IgD-negative memory B cell (primary cell): ENCODE measurements around the gene KIF2A. TPM values are rescaled to one million over a fixed set of nuclear protein-coding genes. Genes with fewer than 3 reads are reported as not detected.

Experiments used
- H3K27ac Mint-ChIP-seq, 3 donors: one replicate each; pipeline ENCODE4 v1.8.0; 2020 to 2022; ENCODE audit warnings: mild to moderate bottlenecking in 3 of 3, mixed read lengths in 3 of 3, moderate library complexity in 1 of 3
- H3K27me3 Mint-ChIP-seq: one replicate; pipeline ENCODE4 v1.8.0; 2021; ENCODE audit warnings: mixed read lengths
- H3K36me3 Mint-ChIP-seq: one replicate; pipeline ENCODE4 v1.8.0; 2020; ENCODE audit warnings: mild to moderate bottlenecking, mixed read lengths
- H3K4me1 Mint-ChIP-seq, 3 donors: one replicate each; pipeline ENCODE4 v1.8.0; 2020 to 2022; ENCODE audit warnings: mixed read lengths in 3 of 3, mild to moderate bottlenecking in 1 of 3
- H3K4me3 Mint-ChIP-seq, 4 donors: one replicate each; pipeline ENCODE4 v1.8.0; 2020 to 2022; ENCODE audit warnings: mild to moderate bottlenecking in 4 of 4, mixed read lengths in 4 of 4, moderate library complexity in 3 of 4
- H3K9me3 Mint-ChIP-seq, 3 donors: one replicate each; pipeline ENCODE4 v1.8.0; 2020 to 2021; ENCODE audit warnings: mixed read lengths in 3 of 3, mild to moderate bottlenecking in 1 of 3
- polyA plus RNA-seq: library from polyadenylated mRNA; unstranded; fragments of 300-500 nt; fragmentation: Illumina TruSeq; gene quantifications from one replicate; pipeline ENCODE4 v1.2.3, GENCODE V29; 2021

Gene KIF2A
- polyA plus RNA-seq, 1 donor from 2014 or later = 61.1 TPM

DNA sequence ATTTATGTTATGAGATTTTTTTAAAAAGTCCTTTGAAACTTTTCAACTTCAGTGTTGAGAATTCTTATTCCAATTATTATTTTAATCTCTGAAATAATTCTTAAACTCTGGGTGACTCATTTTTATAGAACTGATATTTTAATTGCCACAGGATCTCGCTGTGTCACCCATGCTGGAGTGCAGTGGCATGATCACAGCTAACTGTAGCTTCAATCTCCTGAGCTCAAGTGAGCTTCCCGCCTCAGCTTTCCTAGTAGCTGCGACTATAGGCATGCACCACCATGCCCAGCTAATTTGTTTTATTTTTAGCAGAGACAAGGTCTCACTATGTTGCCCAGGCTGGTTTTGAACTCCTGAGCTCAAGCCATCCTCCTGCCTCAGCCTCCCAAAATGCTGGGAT is 56.7 kb downstream of the KIF2A start:
- H3K27me3 Mint-ChIP-seq = no peaks in the 10 kb centered on the region
- H3K27ac Mint-ChIP-seq = no peak overlapping the region
- no peaks in the 10 kb centered on the region for H3K4me1 Mint-ChIP-seq
- H3K4me3 Mint-ChIP-seq = no peak overlapping the region
- H3K9me3 Mint-ChIP-seq = peaks cover 0 to 2% (median 0%) of the 10 kb centered on the region in 3 donors
- peaks cover 11% of the 10 kb centered on the region for H3K36me3 Mint-ChIP-seq

DNA sequence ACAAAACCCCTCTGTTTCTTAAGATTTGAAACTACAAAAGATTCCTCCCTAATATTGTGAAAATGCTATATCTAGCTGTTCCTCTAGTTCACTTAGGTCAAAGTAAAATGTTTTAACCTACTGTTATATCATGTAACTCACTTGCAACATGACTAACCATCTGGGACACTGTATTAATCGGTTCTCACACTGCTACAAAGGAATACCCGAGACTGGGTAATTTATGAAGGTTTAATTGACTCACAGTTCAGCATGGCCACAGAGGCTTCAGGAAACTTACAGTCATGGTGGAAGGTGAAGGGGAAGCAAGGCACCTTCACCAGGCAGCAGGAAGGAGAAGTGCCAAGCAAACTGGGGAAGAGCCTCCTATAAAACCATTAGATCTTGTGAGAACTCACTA is 63.0 kb downstream of the KIF2A start:
- Mint-ChIP-seq H3K4me3 (no peak overlapping the region), H3K4me1 (no peaks in the 10 kb centered on the region), H3K27me3 (no peaks in the 10 kb centered on the region), H3K27ac (no peak overlapping the region), H3K9me3 (peaks cover 0 to 2% (median 0%) of the 10 kb centered on the region in 3 donors), H3K36me3 (peaks cover 12% of the 10 kb centered on the region)

DNA sequence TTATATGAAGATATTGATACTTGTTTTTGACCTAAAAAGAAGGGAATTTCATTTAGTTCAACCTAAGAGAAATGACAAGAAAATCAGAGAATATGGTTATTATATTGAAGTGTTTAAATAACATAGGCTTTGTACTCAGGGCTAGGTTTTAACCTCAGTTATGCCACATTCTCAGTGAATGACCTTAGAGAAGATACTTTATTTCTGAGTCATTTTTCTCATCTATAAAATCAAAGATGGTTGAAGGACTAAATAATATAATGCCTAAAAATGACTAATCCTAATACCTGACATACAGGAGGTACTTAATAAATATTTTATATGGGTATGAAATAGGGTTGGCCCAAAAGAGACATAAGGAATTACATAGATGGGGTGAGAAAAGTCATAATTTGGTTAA is 65.4 kb downstream of the KIF2A start:
- Mint-ChIP-seq H3K9me3 (no peaks in the 10 kb centered on the region), H3K36me3 (peaks cover 2% of the 10 kb centered on the region), H3K4me1 (no peaks in the 10 kb centered on the region), H3K27me3 (no peaks in the 10 kb centered on the region), H3K27ac (no peak overlapping the region), H3K4me3 (no peak overlapping the region)

DNA sequence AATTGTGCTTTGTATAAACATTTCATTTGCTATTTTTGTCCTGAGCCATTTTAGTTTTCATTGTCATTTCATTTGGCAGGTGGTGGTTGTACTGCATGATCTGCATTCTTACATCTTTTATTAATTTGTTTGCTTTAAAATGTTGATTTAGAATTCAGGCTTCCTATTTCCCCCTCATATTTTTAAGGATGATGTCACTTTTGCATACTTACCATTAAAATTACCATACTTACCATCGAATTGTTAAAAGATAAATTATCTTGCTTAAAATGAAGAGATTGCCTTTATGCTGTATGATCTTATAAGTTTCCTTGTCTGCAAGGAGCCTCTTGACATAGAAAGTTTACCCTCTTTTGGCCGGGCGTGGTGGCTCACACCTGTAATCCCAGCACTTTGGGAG is 66.6 kb downstream of the KIF2A start:
- H3K36me3 Mint-ChIP-seq = peaks cover 2% of the 10 kb centered on the region

GRCh38 chr5:62373382-62373781 is 67.4 kb downstream of the KIF2A start:
- Mint-ChIP-seq H3K4me3 (no peak overlapping the region), H3K4me1 (no peaks in the 10 kb centered on the region), H3K27ac (no peak overlapping the region), H3K36me3 (peaks cover 2% of the 10 kb centered on the region), H3K9me3 (no peaks in the 10 kb centered on the region), H3K27me3 (no peaks in the 10 kb centered on the region)

More for the DNA sequence above, 66.6 kb downstream of the KIF2A start:
- H3K9me3 Mint-ChIP-seq = no peaks in the 10 kb centered on the region
- no peak overlapping the region for H3K27ac Mint-ChIP-seq
- H3K4me3 Mint-ChIP-seq = no peak overlapping the region
- no peaks in the 10 kb centered on the region for H3K27me3 Mint-ChIP-seq
- no peaks in the 10 kb centered on the region for H3K4me1 Mint-ChIP-seq

DNA sequence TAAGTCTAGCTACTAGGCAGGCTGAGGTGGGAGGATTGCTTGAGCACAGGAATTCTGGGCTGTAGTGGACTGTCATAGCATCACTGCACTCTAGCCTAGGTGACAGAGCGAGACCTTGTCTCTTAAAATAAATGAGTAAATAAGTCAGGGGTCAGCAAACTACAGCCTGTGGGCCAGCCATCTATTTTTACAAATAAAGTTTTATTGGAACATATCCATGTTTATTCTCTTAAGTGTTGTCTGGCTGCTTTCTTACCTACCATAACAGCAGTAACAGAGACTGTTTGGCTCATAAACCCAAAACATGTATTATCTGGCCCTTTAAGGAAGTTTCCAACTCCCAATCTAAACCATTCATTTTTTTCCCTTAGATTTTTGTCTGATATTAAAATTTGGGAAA is 68.1 kb downstream of the KIF2A start:
- no peaks in the 10 kb centered on the region for H3K4me1 Mint-ChIP-seq
- no peak overlapping the region for H3K4me3 Mint-ChIP-seq
- no peaks in the 10 kb centered on the region for H3K27me3 Mint-ChIP-seq
- peaks cover 2% of the 10 kb centered on the region for H3K36me3 Mint-ChIP-seq
- H3K27ac Mint-ChIP-seq = no peak overlapping the region
- H3K9me3 Mint-ChIP-seq = no peaks in the 10 kb centered on the region

DNA sequence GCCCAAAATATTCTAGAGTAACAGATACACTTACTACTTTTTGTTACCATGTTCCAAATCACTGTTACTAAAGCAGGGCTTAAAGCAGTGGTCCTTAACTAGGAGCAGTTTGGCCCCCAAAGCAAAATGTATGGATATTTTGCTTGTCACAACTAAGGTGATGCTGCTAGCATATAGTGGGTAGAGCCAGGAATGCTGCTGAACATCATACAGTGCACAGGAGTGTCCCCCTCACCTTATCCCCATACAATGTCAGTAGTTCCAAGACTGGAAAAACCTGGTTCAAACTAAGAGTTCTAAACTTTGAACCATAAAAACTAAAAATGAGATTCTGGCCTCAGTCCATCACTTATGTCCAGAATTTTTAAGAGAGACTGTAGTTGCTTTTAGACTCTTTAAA is 69.6 kb downstream of the KIF2A start:
- H3K9me3 Mint-ChIP-seq = no peaks in the 10 kb centered on the region
- H3K27ac Mint-ChIP-seq = no peak overlapping the region
- H3K27me3 Mint-ChIP-seq = no peaks in the 10 kb centered on the region
- peaks cover under 1% of the 10 kb centered on the region for H3K36me3 Mint-ChIP-seq
- H3K4me1 Mint-ChIP-seq = no peaks in the 10 kb centered on the region
- no peak overlapping the region for H3K4me3 Mint-ChIP-seq

- Mint-ChIP-seq H3K4me1 (no peaks in the 10 kb centered on the region), H3K27ac (no peak overlapping the region), H3K9me3 (no peaks in the 10 kb centered on the region), H3K27me3 (no peaks in the 10 kb centered on the region), H3K4me3 (no peak overlapping the region), H3K36me3 (no peaks in the 10 kb centered on the region)
These were observed 70.1 kb downstream of the KIF2A start for GRCh38 chr5:62376064-62376463.

- Mint-ChIP-seq H3K27me3 (no peaks in the 10 kb centered on the region), H3K4me1 (no peaks in the 10 kb centered on the region), H3K36me3 (no peaks in the 10 kb centered on the region), H3K4me3 (no peak overlapping the region), H3K27ac (no peak overlapping the region), H3K9me3 (no peaks in the 10 kb centered on the region)
These were observed 79.1 kb downstream of the KIF2A start for GRCh38 chr5:62385131-62385530.

GRCh38 chr5:62385816-62386400 is 79.9 kb downstream of the KIF2A start:
- H3K36me3 Mint-ChIP-seq = no peaks in the 10 kb centered on the region
- H3K4me3 Mint-ChIP-seq = no peak overlapping the region
- no peaks in the 10 kb centered on the region for H3K4me1 Mint-ChIP-seq
- H3K9me3 Mint-ChIP-seq = no peaks in the 10 kb centered on the region
- H3K27me3 Mint-ChIP-seq = no peaks in the 10 kb centered on the region
- H3K27ac Mint-ChIP-seq = no peak overlapping the region

DNA sequence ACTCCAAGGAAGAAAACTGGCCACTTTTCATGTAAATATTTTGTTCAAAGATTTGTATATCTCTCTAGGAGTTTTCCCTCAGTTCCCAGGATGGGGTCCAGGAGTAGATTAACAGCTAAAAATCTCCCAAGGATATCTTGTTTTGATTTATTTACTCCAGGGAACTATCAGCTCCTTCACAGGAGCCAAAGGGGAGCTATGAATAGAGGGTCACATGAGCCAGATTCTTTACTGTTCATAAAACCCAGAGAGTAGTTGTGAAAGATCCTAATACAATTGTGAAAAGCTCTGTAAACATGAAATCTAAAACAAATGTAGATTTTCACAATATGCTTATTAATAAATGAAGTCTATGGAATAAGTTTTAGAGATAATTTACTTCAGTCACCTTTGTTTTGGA is 80.8 kb downstream of the KIF2A start:
- H3K4me1 Mint-ChIP-seq = no peaks in the 10 kb centered on the region
- H3K36me3 Mint-ChIP-seq = no peaks in the 10 kb centered on the region
- no peak overlapping the region for H3K4me3 Mint-ChIP-seq
- H3K27me3 Mint-ChIP-seq = no peaks in the 10 kb centered on the region
- H3K27ac Mint-ChIP-seq = no peak overlapping the region
- no peaks in the 10 kb centered on the region for H3K9me3 Mint-ChIP-seq

GRCh38 chr5:62395210-62395950 is 89.4 kb downstream of the KIF2A start:
- H3K4me3 Mint-ChIP-seq = no peak overlapping the region
- H3K4me1 Mint-ChIP-seq = peaks cover 0 to 1% (median 0%) of the 10 kb centered on the region in 3 donors
- no peaks in the 10 kb centered on the region for H3K9me3 Mint-ChIP-seq
- peaks cover 5% of the 10 kb centered on the region for H3K36me3 Mint-ChIP-seq
- no peak overlapping the region for H3K27ac Mint-ChIP-seq
- no peaks in the 10 kb centered on the region for H3K27me3 Mint-ChIP-seq

DNA sequence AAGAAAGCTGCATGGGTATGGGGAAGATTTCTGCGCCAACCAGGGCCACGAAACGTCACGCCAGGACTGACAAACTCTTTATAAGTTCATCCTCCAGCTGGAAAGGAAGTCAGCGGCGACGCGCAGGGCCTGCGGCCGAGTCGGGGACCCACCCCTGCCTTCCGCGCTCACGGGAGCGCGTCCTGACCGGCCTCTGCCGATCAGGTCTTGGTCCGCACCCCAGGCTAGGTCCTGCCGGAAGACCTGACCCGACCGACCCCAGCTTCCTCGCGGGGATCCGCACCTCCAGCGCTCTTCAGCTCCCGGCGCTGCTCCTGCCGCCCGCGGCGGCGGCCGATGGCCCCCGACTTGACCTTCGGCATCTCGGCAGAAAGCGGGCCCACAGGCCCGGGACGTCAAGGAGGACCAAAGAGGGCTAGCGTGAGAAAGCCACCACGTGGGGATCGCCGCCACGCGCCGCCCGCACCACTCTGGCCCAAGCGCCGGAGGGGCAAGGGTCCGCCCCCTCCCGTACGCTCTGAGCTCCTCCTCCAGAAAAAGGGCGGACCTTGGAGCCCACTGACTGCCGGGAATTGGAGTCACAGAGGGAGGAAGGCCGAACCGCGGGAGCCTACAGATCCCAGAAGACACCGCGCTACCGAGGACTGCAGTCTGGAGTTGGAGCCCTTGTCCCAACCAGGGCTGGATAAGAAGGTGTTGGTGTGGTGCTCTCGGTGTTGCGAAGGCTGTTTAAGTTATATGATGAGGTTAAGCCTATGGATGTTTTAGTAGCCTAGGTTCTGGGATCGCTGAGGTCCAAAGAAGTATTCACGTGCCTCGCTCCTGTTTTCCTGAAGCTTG is 97.6 kb downstream of the KIF2A start, which contains the start of gene DIMT1:
DIMT1 (minus strand) TSS at position 495 of the 840 bp plus-strand sequence; CDS start at position 362, 133 bp downstream.
- no peaks in the 10 kb centered on the region for H3K27me3 Mint-ChIP-seq
- H3K4me3 Mint-ChIP-seq = peak within 1 kb of the TSS; percentile 95 to 100 (median 98)
- H3K27ac Mint-ChIP-seq = peak within 1 kb of the TSS; percentile 80 to 96 (median 95)
- peaks cover 17 to 20% (median 18%) of the 10 kb centered on the region in 3 donors for H3K4me1 Mint-ChIP-seq
- peaks cover 2% of the 10 kb centered on the region for H3K36me3 Mint-ChIP-seq
- H3K9me3 Mint-ChIP-seq = no peaks in the 10 kb centered on the region

- peaks cover 4% of the 10 kb centered on the region for H3K27me3 Mint-ChIP-seq
- H3K9me3 Mint-ChIP-seq = no peaks in the 10 kb centered on the region
- H3K36me3 Mint-ChIP-seq = no peaks in the 10 kb centered on the region
- H3K27ac Mint-ChIP-seq = peak within 1 kb of the TSS; percentile 92 to 98 (median 94)
- H3K4me3 Mint-ChIP-seq = peak within 1 kb of the TSS; percentile 93 to 95 (median 94)
- H3K4me1 Mint-ChIP-seq = peaks cover 12 to 18% (median 15%) of the 10 kb centered on the region in 3 donors
These were observed 106.7 kb downstream of the KIF2A start, which contains the start of gene IPO11 for GRCh38 chr5:62412549-62413329. Gene IPO11, plus strand, starts transcription at chr5:62412763. Its CDS starts 24,517 bp downstream, at chr5:62437280.
